ENCODE data around the gene SLC7A14.
A peak's percentile ranks its signal among the peaks of the same experiment; 100 is the strongest.
"Not testable (repeated sequence)": the region's sequence is repeated elsewhere in the genome, so short reads cannot be mapped to it uniquely, and the experiment has no call there.

Gene SLC7A14

GRCh38 chr3:170585008-170585936, 603 bp downstream of the SLC7A14 start:
- H3K27ac ChIP-seq (ENCODE audit: poor library complexity, severe bottlenecking) = no peak overlapping the region
- DNase-seq (ENCODE audit: low spot score) (no peak), ATAC-seq (ENCODE audit: low read depth) (peak; percentile 38; the same call in 2 of the 3 replicates)
- H3K27me3 ChIP-seq (ENCODE audit: insufficient read depth, poor library complexity, severe bottlenecking) = peaks cover 62% of the 10 kb centered on the region
- H3K4me1 ChIP-seq (ENCODE audit: insufficient read depth, poor library complexity, severe bottlenecking) = no peaks in the 10 kb centered on the region
- no peaks in the 10 kb centered on the region for H3K36me3 ChIP-seq (ENCODE audit: low read depth)
- TF ChIP-seq, protein P1, sequence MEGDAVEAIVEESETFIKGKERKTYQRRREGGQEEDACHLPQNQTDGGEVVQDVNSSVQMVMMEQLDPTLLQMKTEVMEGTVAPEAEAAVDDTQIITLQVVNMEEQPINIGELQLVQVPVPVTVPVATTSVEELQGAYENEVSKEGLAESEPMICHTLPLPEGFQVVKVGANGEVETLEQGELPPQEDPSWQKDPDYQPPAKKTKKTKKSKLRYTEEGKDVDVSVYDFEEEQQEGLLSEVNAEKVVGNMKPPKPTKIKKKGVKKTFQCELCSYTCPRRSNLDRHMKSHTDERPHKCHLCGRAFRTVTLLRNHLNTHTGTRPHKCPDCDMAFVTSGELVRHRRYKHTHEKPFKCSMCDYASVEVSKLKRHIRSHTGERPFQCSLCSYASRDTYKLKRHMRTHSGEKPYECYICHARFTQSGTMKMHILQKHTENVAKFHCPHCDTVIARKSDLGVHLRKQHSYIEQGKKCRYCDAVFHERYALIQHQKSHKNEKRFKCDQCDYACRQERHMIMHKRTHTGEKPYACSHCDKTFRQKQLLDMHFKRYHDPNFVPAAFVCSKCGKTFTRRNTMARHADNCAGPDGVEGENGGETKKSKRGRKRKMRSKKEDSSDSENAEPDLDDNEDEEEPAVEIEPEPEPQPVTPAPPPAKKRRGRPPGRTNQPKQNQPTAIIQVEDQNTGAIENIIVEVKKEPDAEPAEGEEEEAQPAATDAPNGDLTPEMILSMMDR (IDR thresholded peaks at IDR 0.05; ENCODE audit: poor library complexity, severe bottlenecking) = no peak
- no peak overlapping the region for H3K4me3 ChIP-seq (ENCODE audit: severe bottlenecking)
- no peaks in the 10 kb centered on the region for H3K9me3 ChIP-seq (ENCODE audit: severe bottlenecking)

GRCh38 chr3:170584585-170585007, 1.3 kb downstream of the SLC7A14 start:
- H3K27ac ChIP-seq (ENCODE audit: poor library complexity, severe bottlenecking) = no peak overlapping the region
- no peaks in the 10 kb centered on the region for H3K36me3 ChIP-seq (ENCODE audit: low read depth)
- peak; percentile 70 for DNase-seq (ENCODE audit: low spot score)
- peak; percentile 93 for ATAC-seq (ENCODE audit: low read depth)
- no peak overlapping the region for H3K4me3 ChIP-seq (ENCODE audit: severe bottlenecking)
- no peaks in the 10 kb centered on the region for H3K9me3 ChIP-seq (ENCODE audit: severe bottlenecking)
- H3K27me3 ChIP-seq (ENCODE audit: insufficient read depth, poor library complexity, severe bottlenecking) = peaks cover 56% of the 10 kb centered on the region
- H3K4me1 ChIP-seq (ENCODE audit: insufficient read depth, poor library complexity, severe bottlenecking) = no peaks in the 10 kb centered on the region
- TF ChIP-seq, protein P1 (IDR thresholded peaks at IDR 0.05; ENCODE audit: poor library complexity, severe bottlenecking) = no peak

DNA sequence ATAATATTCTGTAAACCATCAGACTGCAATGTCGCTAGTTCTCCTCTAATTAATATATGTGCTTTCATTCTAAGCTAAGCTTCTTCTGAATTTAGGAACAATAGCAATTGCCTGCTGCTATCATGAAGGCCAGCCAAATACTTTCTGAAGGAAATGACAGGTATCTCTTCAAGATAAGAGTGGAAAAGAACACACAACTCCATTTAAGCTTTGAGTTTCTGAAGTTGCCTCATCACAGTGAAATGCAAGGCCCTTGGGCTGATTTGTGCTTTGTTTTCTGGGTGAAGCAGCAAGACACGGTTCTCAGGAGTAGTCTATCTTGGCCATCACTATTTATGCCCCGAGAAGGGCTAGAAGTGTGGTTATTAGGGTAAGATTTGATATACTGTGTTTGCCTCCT, 6.2 kb downstream of the SLC7A14 start:
- TF ChIP-seq, protein P1 (IDR thresholded peaks at IDR 0.05; ENCODE audit: poor library complexity, severe bottlenecking) = no peak
- Histone ChIP-seq H3K4me3 (ENCODE audit: severe bottlenecking) (no peak overlapping the region), H3K4me1 (ENCODE audit: insufficient read depth, poor library complexity, severe bottlenecking) (no peaks in the 10 kb centered on the region), H3K9me3 (ENCODE audit: severe bottlenecking) (no peaks in the 10 kb centered on the region), H3K27me3 (ENCODE audit: insufficient read depth, poor library complexity, severe bottlenecking) (peaks cover 18% of the 10 kb centered on the region), H3K27ac (ENCODE audit: poor library complexity, severe bottlenecking) (no peak overlapping the region), H3K36me3 (ENCODE audit: low read depth) (no peaks in the 10 kb centered on the region)
- no peak for ATAC-seq (ENCODE audit: low read depth)
- DNase-seq (ENCODE audit: low spot score) = no peak

DNA sequence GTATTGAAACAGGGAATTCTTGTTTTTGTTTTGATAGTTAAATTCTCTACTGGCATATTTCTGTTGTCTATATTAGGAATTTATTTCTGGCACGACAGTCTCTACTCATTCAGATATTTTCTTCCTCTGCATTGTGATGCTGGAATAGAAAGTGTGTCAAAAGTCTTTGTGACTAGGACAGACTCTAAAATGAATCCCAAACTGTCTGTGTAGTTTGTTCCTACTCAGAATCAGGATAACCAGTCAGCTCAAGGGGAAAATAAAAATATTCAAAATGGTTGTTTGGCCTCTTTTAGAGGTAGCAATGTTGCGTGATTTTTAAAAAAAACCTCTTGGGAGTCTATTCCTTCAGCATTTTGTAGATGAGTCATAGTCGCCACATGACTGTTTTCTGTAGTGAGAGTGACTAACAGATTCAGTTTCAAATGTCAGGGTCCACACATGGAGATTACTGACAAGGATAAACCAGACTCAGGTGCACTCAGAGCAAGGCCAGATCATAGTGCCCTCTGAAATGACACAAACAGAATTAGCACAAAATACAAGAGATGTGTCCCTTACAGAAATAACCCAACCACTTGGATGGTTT, 13.1 kb downstream of the SLC7A14 start:
- H3K27me3 ChIP-seq (ENCODE audit: insufficient read depth, poor library complexity, severe bottlenecking) = no peaks in the 10 kb centered on the region
- no peaks in the 10 kb centered on the region for H3K36me3 ChIP-seq (ENCODE audit: low read depth)
- no peak overlapping the region for H3K4me3 ChIP-seq (ENCODE audit: severe bottlenecking)
- no peaks in the 10 kb centered on the region for H3K9me3 ChIP-seq (ENCODE audit: severe bottlenecking)
- no peak for DNase-seq (ENCODE audit: low spot score)
- peak; percentile 59; the same call in 2 of the 3 replicates for ATAC-seq (ENCODE audit: low read depth)
- no peak overlapping the region for H3K27ac ChIP-seq (ENCODE audit: poor library complexity, severe bottlenecking)
- TF ChIP-seq, protein P1 (IDR thresholded peaks at IDR 0.05; ENCODE audit: poor library complexity, severe bottlenecking) = no peak
- H3K4me1 ChIP-seq (ENCODE audit: insufficient read depth, poor library complexity, severe bottlenecking) = no peaks in the 10 kb centered on the region

DNA sequence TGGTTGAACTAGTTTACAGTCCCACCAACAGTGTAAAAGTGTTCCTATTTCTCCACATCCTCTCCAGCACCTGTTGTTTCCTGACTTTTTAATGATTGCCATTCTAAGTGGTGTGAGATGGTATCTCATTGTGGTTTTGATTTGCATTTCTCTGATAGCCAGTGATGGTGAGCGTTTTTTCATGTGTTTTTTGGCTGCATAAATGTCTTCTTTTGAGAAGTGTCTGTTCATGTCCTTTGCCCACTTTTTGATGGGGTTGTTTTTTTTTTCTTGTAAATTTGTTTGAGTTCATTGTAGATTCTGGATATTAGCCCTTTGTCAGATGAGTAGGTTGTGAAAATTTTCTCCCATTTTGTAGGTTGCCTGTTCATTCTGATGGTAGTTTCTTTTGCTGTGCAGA, 18.3 kb downstream of the SLC7A14 start:
- not testable (repeated sequence) for H3K4me3 ChIP-seq (ENCODE audit: severe bottlenecking); H3K9me3 ChIP-seq (ENCODE audit: severe bottlenecking); H3K27me3 ChIP-seq (ENCODE audit: insufficient read depth, poor library complexity, severe bottlenecking); H3K36me3 ChIP-seq (ENCODE audit: low read depth); DNase-seq (ENCODE audit: low spot score); ATAC-seq (ENCODE audit: low read depth); H3K4me1 ChIP-seq (ENCODE audit: insufficient read depth, poor library complexity, severe bottlenecking); H3K27ac ChIP-seq (ENCODE audit: poor library complexity, severe bottlenecking)

Measured in RWPE2 (cell line).